HepG2 (cell line): ENCODE measurements around the gene SERINC1. TPM values are rescaled to one million over a fixed set of nuclear protein-coding genes. Genes with fewer than 3 reads are reported as not detected.

Experiments
- ATAC-seq: fragments of 200-7000 bp; cut with Tn5 transposase; 3 replicates; pipeline ENCODE4 v1.9.1; 2020; ENCODE audit warnings: mild to moderate bottlenecking, moderate library complexity
- BruUV-seq: library from RNA; stranded (reverse); fragments of 400-500 nt; replicated peaks from 2 replicates; lab custom pipeline; 2021; lab: Mats Ljungman, UMichigan
- CTCF ChIA-PET: fragments of 300-600 bp; formaldehyde crosslinking; extraction: SDS; loops from one replicate; lab custom pipeline; 2021; ENCODE audit warnings: low total read pairs, inconsistent platforms, low intra/inter-chr PET ratio; lab: Yijun Ruan, JAX
- POLR2A ChIA-PET: fragments of 350-600 bp; sonication (Branson Sonifier 250); formaldehyde crosslinking; loops from one replicate; lab custom pipeline; 2020; ENCODE audit warnings: antibody characterized with exemption, inconsistent platforms; lab: Yijun Ruan, JAX
- DNase-seq: peaks from one replicate; pipeline ENCODE4 v3.0.0-alpha.2; 2015; ENCODE audit warnings: low spot score
- FAIRE-seq: peaks from 3 replicates; lab custom pipeline; 2011; peaks lifted over from hg19 to GRCh38; lab: Jason Lieb, UNC
- H2AFZ ChIP-seq: one replicate; pipeline ENCODE4 v1.6.1; 2011; ENCODE audit warnings: low read length, inconsistent platforms
- H3K27ac ChIP-seq: fragments of 300-600 bp; 3 replicates; pipeline ENCODE4 v1.8.0; 2011; ENCODE audit warnings: mixed run types, mild to moderate bottlenecking, mixed read lengths, low read length, inconsistent platforms; ENCODE audit not compliant: insufficient read depth; ENCODE audit errors: extremely low read length
- H3K27me3 ChIP-seq, 2 experiments: fragments of 200-600 bp in 1 of 2; 2 replicates in 1 of 2; 3 replicates in 1 of 2; pipeline versions ENCODE4 v1.6.0 to v1.8.0; 2011; ENCODE audit warnings: low read length in 2 of 2, mild to moderate bottlenecking in 2 of 2, moderate library complexity in 2 of 2, inconsistent platforms in 1 of 2; ENCODE audit not compliant: insufficient read depth in 2 of 2, control insufficient read depth in 1 of 2
- H3K36me3 ChIP-seq, 2 experiments: fragments of 200-600 bp in 1 of 2; replicated peaks in 1 of 2; 2 replicates in 1 of 2; 3 replicates in 1 of 2; pipeline versions ENCODE4 v1.5.1 to v1.8.0; 2011; ENCODE audit warnings: low read length in 2 of 2, inconsistent platforms in 1 of 2; ENCODE audit not compliant: insufficient read depth in 2 of 2, control insufficient read depth in 1 of 2
- H3K4me1 ChIP-seq: 2 replicates; pipeline ENCODE4 v1.5.1; 2012; ENCODE audit warnings: low read length, inconsistent platforms; ENCODE audit not compliant: insufficient read depth
- H3K4me2 ChIP-seq: 2 replicates; pipeline ENCODE4 v1.6.0; 2011; ENCODE audit warnings: low read depth, low read length, inconsistent platforms
- H3K4me3 ChIP-seq, 3 experiments: fragments of 200-600 bp in 1 of 3; sonication (generic), shearing (Covaris generic) in 1 of 3; replicated peaks in 1 of 3; 2 replicates each; pipeline ENCODE4 v1.5.1; 2011 to 2016; ENCODE audit warnings: low read length in 3 of 3, inconsistent platforms in 2 of 3, low read depth in 2 of 3, mild to moderate bottlenecking in 2 of 3, control low read depth in 1 of 3, mixed read lengths in 1 of 3; ENCODE audit not compliant: insufficient read depth in 1 of 3
- H3K79me2 ChIP-seq: one replicate; pipeline ENCODE4 v1.6.1; 2011; ENCODE audit warnings: low read length, inconsistent platforms; ENCODE audit not compliant: insufficient read depth
- H3K9ac ChIP-seq: 2 replicates; pipeline ENCODE4 v1.6.0; 2011; ENCODE audit warnings: mild to moderate bottlenecking, low read depth, low read length, inconsistent platforms; ENCODE audit not compliant: insufficient read depth
- H3K9me3 ChIP-seq: 2 replicates; pipeline ENCODE4 v1.5.1; 2012; ENCODE audit warnings: mild to moderate bottlenecking, low read length
- H4K20me1 ChIP-seq: 2 replicates; pipeline ENCODE4 v1.6.0; 2011; ENCODE audit warnings: inconsistent platforms, mild to moderate bottlenecking, low read length, moderate library complexity; ENCODE audit not compliant: insufficient read depth
- ASH2L ChIP-seq: fragments of 300-600, 200-600 bp; sonication (generic); IDR thresholded peaks from 2 replicates; pipeline ENCODE4 v1.7.0; 2017; ENCODE audit warnings: low read depth, mild to moderate bottlenecking, moderate library complexity, mixed read lengths, low read length; ENCODE audit not compliant: insufficient read length
- BORCS8-MEF2B ChIP-seq: sonication (generic); formaldehyde crosslinking; IDR thresholded peaks from 2 replicates; pipeline ENCODE4 v1.8.0; 2022; ENCODE audit warnings: mild to moderate bottlenecking, missing genetic modification reagents
- REXO4 ChIP-seq: sonication (generic); formaldehyde crosslinking; IDR thresholded peaks from 2 replicates; pipeline ENCODE4 v1.8.0; 2022; ENCODE audit warnings: missing genetic modification reagents, mild to moderate bottlenecking, borderline replicate concordance
- RXRA ChIP-seq: sonication (generic); formaldehyde crosslinking; IDR thresholded peaks from 2 replicates; pipeline ENCODE4 v1.5.1; 2020; ENCODE audit warnings: missing genetic modification reagents
- SKI ChIP-seq: fragments of 450-650 bp; IDR thresholded peaks from one replicate; pipeline ENCODE4 v1.6.1; 2018; ENCODE audit warnings: mild to moderate bottlenecking; ENCODE audit not compliant: partially characterized antibody
- THYN1 ChIP-seq: sonication (generic); formaldehyde crosslinking; IDR thresholded peaks from 2 replicates; pipeline ENCODE4 v1.8.1; 2023; ENCODE audit warnings: low read depth, mild to moderate bottlenecking, moderate library complexity, missing genetic modification reagents, borderline replicate concordance
- ZBTB8A ChIP-seq: sonication (generic); formaldehyde crosslinking; IDR thresholded peaks from 2 replicates; pipeline ENCODE4 v1.4.0; 2020; ENCODE audit warnings: mild to moderate bottlenecking, low read depth, missing genetic modification reagents, borderline replicate concordance
- ZC3H13 ChIP-seq: sonication (generic); formaldehyde crosslinking; IDR thresholded peaks from 2 replicates; pipeline ENCODE4 v1.8.1; 2023; ENCODE audit warnings: mild to moderate bottlenecking, missing genetic modification reagents, moderate library complexity
- ZNF441 ChIP-seq: sonication (generic); formaldehyde crosslinking; IDR thresholded peaks from 2 replicates; pipeline ENCODE4 v1.7.0; 2021; ENCODE audit warnings: missing genetic modification reagents, borderline replicate concordance
- ZNF720 ChIP-seq: sonication (generic); formaldehyde crosslinking; IDR thresholded peaks from 2 replicates; pipeline ENCODE4 v1.4.0; 2020; ENCODE audit warnings: missing genetic modification reagents
- ZNF780A ChIP-seq: sonication (generic); formaldehyde crosslinking; IDR thresholded peaks from 2 replicates; pipeline ENCODE4 v1.8.0; 2022; ENCODE audit warnings: mild to moderate bottlenecking, missing genetic modification reagents, moderate library complexity
- whole genome bisulfite sequencing: methylation state at CpG from one replicate; pipeline ENCODE4 v1.1.6; 2017; ENCODE audit warnings: low lambda C conversion rate; 5-methylcytosine and 5-hydroxymethylcytosine counted together
- in situ Hi-C: cut with HindIII; loops from 2 replicates; pipeline ENCODE4 v1.10.0; 2017; ENCODE audit warnings: low pct_unique_long_range_greater_than_20kb; ENCODE audit not compliant: extremely low pct_ligation_motif_present
- intact Hi-C: fragments of 100-400 bp; cut with micrococcal nuclease; formaldehyde crosslinking; loops from one replicate; pipeline ENCODE4 v1.10.0; 2022; ENCODE audit not compliant: unreplicated experiment
- polyA plus RNA-seq, 8 experiments: library from polyadenylated mRNA; depleted of rRNA in 3 of 8; stranded (reverse) in 7 of 8; unstranded in 1 of 8; fragments of >200 nt; fragmentation: Illumina TruSeq in 4 of 8; extraction: Trizol in 4 of 8; gene quantifications; 2 replicates each; pipeline versions ENCODE4 v1.2.1 to v1.2.3, GENCODE V29; 2011 to 2016; ENCODE audit warnings: low read depth in 4 of 8, missing spikeins in 1 of 8, mixed read lengths in 1 of 8; ENCODE audit not compliant: insufficient read depth in 1 of 8
- total RNA-seq, 5 experiments: library from RNA; depleted of rRNA; stranded (reverse); fragments of >200 nt; fragmentation: Illumina TruSeq; extraction: Trizol; gene quantifications; 2 replicates each; pipeline ENCODE4 v1.2.3, GENCODE V29; 2016; ENCODE audit warnings: low read depth in 1 of 5
- TF ChIP-seq, protein P1 (sequence below): IDR thresholded peaks from 2 replicates; pipeline ENCODE4 v1.6.1; 2016; ENCODE audit warnings: missing compliant biosample characterization, missing genetic modification reagents, borderline replicate concordance
- TF ChIP-seq, protein P2 (sequence below): fragments of 450-650 bp; IDR thresholded peaks from 2 replicates; pipeline ENCODE4 v1.6.1; 2017; ENCODE audit warnings: mild to moderate bottlenecking
- TF ChIP-seq, protein P3 (sequence below): sonication (generic); formaldehyde crosslinking; IDR thresholded peaks from 2 replicates; pipeline ENCODE4 v1.4.0; 2020; ENCODE audit warnings: mild to moderate bottlenecking, low read depth, missing genetic modification reagents
- TF ChIP-seq, protein P4 (sequence below): sonication (generic); formaldehyde crosslinking; IDR thresholded peaks from 2 replicates; pipeline ENCODE4 v1.8.1; 2023; ENCODE audit warnings: mild to moderate bottlenecking, missing genetic modification reagents, borderline replicate concordance
- TF ChIP-seq, protein P5 (sequence below): fragments of 450-650 bp; IDR thresholded peaks from 2 replicates; pipeline ENCODE4 v1.6.1; 2017

SERINC1 gene
- total and polyA plus RNA-seq, 2 of the 13 experiments (the other 11 are each of a cell fraction or from before 2014, with no cell fraction given) = 93.5 to 112 TPM

DNA sequence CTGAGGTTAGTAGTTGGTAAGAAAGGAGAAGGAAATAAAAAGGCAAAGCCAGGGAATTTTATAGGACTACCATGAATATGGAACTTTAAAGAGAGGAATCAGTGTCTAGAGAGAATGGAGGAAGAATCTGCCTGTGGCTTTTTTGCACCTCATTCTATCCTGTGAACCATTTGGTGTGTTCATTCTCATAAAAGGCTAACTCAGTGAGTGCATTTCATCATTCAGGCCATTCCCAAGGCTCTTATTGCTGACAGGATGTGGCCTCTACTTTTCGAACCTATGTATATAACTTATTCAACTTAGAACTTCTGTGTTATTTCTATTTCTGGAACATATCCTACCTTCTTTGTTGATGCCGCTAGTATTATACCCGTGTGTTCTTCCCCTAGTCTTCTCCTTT lies 45.0 kb downstream of the SERINC1 start:
- Histone ChIP-seq H3K27me3 (no peaks in the 10 kb centered on the region), H3K36me3 (peaks cover 4 to 71% of the 10 kb centered on the region in 2 experiments), H3K4me3 (no peak overlapping the region), H3K27ac (no peak overlapping the region), H3K4me1 (no peaks in the 10 kb centered on the region), H3K4me2 (no peak overlapping the region), H2AFZ (no peak overlapping the region), H3K9me3 (no peaks in the 10 kb centered on the region), H4K20me1 (no peaks in the 10 kb centered on the region)
- BruUV-seq = no TSS peak
- DNase-seq (no peak), ATAC-seq (no peak)
- CTCF ChIA-PET = no interaction called here
- intact Hi-C loops (no loop called here), in situ Hi-C loops (no loop called here)
- 98% methylated on average over 3 of the region's 3 CpGs for WGBS
- no peak for TF ChIP-seq ZNF780A (CRISPR knock-in tag)
- TF ChIP-seq ZNF720 = no peak
- no peak for TF ChIP-seq RXRA
- TF ChIP-seq ZNF441 (CRISPR knock-in tag) = no peak
- TF ChIP-seq SKI = no peak
- no peak for TF ChIP-seq ZC3H13
- no peak for TF ChIP-seq BORCS8-MEF2B (CRISPR knock-in tag)
- TF ChIP-seq, protein P1, sequence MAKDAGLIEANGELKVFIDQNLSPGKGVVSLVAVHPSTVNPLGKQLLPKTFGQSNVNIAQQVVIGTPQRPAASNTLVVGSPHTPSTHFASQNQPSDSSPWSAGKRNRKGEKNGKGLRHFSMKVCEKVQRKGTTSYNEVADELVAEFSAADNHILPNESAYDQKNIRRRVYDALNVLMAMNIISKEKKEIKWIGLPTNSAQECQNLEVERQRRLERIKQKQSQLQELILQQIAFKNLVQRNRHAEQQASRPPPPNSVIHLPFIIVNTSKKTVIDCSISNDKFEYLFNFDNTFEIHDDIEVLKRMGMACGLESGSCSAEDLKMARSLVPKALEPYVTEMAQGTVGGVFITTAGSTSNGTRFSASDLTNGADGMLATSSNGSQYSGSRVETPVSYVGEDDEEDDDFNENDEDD = no peak
- TF ChIP-seq, protein P2, sequence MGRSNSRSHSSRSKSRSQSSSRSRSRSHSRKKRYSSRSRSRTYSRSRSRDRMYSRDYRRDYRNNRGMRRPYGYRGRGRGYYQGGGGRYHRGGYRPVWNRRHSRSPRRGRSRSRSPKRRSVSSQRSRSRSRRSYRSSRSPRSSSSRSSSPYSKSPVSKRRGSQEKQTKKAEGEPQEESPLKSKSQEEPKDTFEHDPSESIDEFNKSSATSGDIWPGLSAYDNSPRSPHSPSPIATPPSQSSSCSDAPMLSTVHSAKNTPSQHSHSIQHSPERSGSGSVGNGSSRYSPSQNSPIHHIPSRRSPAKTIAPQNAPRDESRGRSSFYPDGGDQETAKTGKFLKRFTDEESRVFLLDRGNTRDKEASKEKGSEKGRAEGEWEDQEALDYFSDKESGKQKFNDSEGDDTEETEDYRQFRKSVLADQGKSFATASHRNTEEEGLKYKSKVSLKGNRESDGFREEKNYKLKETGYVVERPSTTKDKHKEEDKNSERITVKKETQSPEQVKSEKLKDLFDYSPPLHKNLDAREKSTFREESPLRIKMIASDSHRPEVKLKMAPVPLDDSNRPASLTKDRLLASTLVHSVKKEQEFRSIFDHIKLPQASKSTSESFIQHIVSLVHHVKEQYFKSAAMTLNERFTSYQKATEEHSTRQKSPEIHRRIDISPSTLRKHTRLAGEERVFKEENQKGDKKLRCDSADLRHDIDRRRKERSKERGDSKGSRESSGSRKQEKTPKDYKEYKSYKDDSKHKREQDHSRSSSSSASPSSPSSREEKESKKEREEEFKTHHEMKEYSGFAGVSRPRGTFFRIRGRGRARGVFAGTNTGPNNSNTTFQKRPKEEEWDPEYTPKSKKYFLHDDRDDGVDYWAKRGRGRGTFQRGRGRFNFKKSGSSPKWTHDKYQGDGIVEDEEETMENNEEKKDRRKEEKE = no peak
- TF ChIP-seq, protein P3, sequence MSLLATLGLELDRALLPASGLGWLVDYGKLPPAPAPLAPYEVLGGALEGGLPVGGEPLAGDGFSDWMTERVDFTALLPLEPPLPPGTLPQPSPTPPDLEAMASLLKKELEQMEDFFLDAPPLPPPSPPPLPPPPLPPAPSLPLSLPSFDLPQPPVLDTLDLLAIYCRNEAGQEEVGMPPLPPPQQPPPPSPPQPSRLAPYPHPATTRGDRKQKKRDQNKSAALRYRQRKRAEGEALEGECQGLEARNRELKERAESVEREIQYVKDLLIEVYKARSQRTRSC (CRISPR knock-in tag) = no peak
- no peak for TF ChIP-seq ZBTB8A
- TF ChIP-seq, protein P4, sequence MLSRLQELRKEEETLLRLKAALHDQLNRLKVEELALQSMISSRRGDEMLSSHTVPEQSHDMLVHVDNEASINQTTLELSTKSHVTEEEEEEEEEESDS = no peak
- no peak for TF ChIP-seq ASH2L
- TF ChIP-seq, protein P5, sequence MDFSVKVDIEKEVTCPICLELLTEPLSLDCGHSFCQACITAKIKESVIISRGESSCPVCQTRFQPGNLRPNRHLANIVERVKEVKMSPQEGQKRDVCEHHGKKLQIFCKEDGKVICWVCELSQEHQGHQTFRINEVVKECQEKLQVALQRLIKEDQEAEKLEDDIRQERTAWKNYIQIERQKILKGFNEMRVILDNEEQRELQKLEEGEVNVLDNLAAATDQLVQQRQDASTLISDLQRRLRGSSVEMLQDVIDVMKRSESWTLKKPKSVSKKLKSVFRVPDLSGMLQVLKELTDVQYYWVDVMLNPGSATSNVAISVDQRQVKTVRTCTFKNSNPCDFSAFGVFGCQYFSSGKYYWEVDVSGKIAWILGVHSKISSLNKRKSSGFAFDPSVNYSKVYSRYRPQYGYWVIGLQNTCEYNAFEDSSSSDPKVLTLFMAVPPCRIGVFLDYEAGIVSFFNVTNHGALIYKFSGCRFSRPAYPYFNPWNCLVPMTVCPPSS = no peak
- TF ChIP-seq THYN1 = no peak
- TF ChIP-seq REXO4 (CRISPR knock-in tag) = no peak
- TF ChIP-seq, all 625 proteins: peak for 0
- no peak overlapping the region for H3K9ac ChIP-seq
- H3K79me2 ChIP-seq = no peaks in the 10 kb centered on the region
- POLR2A ChIA-PET = no interaction called here
- no peak for FAIRE-seq
